ENCODE results near the gene HAP1.

HAP1 gene

DNA sequence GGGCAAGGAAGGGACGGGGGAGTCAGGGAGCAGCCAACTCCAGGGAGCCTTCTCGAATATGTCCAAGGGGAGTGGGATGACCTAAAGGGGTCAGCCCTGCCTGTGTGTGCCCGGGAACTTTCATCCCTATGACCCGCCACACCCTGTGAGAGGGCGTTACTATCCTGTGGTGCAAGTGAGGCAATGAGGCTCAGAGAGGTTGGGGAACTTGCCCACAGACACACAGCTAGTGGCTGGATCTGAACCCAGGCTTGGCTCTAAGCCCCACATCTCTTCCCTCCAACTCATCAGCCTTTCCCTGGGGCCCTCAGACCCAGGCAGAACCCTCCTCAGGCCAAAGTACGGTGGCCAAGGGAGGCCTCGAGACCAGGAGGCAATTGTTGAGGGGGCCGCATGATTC lies 28.9 kb upstream of the HAP1 start:
- no peak for DNase-seq (ENCODE audit: low spot score)

DNA sequence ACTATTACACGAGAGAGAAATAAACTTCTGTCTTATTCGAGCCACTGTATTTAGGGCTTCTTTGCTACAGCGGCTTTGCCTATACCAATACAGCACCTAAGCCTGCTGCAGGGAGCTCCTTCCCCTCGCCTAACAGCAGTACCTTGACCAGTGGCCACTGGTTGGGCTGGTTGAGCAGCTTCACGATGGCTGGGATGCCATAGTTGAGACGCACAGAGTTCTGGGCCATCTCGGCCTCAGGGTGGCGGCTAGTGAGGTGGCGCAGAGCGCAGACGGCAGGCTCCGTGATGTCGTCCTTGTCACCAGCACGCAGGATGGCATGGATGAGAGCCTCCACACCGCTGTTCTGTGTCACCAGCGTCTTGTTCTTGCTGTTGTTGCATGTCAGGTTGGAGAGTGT lies 28.4 kb upstream of the HAP1 start:
- DNase-seq (ENCODE audit: low spot score) = no peak

DNA sequence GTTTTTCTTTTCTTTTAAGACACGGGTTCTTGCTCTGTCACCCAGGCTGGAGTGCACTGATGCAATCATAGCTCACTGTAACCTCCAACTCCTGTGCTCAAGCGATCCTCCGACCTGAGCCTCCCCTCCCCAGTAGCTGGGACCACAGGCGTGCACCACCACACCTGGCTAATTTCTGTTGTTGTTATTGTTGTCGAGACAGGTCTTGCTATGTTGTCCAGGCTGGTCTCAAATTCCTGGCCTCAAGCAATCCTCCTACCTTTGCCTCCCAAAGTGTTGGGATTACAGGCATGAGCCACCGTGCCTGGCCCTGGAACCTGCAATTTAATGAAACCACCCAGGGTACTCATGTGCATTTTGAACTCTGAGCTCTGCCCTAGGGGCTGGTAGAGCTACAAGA lies 27.9 kb upstream of the HAP1 start:
- no peak for DNase-seq (ENCODE audit: low spot score)

- no peak for DNase-seq (ENCODE audit: low spot score)
These were observed 26.4 kb upstream of the HAP1 start for GRCh38 chr17:41760878-41761277.

- DNase-seq (ENCODE audit: low spot score) = no peak
These were observed 24.2 kb upstream of the HAP1 start for GRCh38 chr17:41758601-41759000.

DNA sequence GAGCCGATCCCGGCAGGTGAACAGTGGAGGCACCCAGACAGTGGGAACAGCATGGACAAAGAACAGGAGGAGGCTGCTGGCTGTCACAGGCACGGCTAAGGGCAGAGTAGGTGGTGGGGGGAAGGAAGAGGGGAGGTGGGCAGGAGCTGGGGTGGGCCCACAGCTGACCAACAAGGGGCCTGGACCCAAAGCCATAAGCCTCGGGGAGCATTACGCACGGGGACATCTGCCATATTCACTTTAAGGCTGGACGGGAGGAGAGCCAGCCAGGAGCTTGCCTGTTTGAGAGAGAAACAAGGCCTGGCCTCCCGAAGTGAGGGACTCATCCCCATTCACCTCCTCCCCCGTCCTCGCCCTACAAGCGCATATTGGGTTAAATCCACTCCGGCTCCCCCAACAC lies 19.6 kb upstream of the HAP1 start:
- no peak for DNase-seq (ENCODE audit: low spot score)

GRCh38 chr17:41751288-41751687 lies 16.8 kb upstream of the HAP1 start:
- no peak for DNase-seq (ENCODE audit: low spot score)

- no peak for DNase-seq (ENCODE audit: low spot score)
These were observed 16.4 kb upstream of the HAP1 start for GRCh38 chr17:41750862-41751261.

DNA sequence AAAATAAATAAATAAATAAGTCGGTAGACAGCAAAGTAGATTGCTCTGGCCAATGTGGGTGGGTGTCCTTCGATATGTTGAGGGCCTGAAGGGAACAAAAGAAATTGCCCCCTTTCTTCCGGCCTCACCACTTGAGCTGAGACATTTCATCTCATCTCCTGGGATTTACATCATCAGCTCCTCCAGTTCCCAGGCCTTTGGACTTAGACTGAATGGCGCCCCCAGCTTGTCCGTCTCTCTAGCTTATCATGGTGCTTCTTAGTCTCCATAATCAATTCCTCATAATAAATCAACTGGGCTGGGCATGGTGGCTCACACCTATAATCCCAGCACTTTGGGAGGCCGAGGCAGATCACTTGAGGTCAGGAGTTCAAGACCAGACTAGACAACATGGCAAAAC lies 13.8 kb upstream of the HAP1 start:
- DNase-seq (ENCODE audit: low spot score) = no peak

DNA sequence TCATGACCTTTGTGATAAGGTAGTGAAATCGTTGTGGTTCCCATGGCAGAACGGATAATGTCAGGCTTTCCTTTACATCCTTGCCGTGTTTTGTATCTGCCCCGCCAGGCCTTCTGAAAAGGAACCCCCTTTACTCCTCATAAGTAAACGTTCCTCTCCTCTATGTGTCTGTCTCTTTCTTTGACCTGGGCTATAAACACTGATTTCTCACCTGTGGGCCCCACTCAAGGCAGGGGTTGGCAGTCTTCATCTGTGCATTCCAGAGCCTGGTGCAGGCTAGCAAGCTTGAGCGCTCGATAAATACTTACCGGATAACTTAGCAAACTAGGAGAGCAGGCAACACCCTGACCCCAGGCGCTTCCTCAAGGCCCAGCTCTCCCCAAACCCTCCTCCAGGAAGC lies 7.3 kb upstream of the HAP1 start:
- DNase-seq (ENCODE audit: low spot score) = no peak

DNA sequence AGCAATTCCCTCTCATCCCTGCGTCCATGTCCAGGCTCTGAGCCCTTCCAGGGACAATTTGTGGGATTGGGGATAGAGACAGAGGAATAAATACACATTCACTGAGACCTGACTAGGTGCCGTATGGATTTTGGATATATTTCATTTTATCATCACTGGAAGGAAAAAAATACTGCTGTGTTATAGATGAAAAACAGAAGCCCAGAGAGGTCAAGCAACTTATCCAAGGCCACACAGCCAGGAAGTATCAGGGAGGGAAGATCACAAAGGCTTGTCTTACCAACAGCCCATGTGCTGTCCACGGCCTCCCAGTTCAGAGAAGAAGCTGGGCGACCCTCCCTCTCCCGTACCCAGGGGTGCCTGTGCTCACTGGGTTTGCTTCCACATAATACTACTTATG lies 6.1 kb upstream of the HAP1 start:
- DNase-seq (ENCODE audit: low spot score) = no peak

DNA sequence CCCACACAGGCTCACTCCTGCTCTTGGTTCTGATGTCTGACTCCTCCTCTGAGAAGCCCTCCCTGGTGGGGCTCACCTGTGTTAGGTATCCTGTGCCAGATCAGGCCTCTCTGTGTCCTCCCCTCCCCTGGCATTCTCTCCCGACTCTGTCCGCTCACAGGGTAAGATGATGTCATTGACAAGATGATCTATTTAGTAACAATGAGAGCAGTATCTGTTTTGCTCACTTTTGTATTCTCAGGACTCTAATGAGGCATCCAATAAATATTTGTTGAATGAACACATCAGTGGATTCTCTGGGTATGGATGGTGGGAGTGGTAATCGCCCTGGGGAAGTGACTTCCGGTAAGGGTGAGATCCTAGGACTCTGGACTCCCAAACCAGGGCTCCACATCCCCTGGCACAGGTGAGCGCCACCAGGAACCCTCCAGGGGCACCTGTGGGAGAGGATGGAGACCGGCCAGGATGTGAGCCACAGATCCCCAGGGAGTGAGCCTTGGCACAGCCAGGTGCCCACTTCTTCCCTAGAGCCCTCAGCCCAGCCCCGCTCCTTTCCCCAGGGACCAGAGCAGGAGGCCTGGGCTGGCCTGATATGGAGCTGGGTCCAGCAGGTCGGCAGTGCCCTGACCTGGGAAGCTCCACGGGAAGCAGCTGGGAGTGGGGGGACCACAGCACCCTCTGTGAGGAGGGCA lies 5.4 kb upstream of the HAP1 start:
- DNase-seq (ENCODE audit: low spot score) = no peak

DNA sequence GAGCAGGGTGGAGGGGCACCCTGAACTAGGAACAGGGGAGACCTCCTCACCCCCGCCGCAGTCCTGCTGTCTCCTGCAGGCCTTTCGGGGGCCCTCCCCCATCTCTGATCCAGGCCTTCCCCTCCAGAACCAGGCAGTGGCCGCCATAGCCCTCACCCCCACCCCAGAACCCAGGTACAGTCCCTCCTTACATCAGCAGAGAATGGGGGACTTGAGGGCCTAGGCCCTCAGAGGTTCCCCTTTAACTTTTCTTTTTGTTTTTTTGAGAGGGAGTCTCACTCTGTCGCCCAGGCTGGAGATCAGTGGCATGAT lies 4.3 kb upstream of the HAP1 start:
- DNase-seq (ENCODE audit: low spot score) = no peak

DNA sequence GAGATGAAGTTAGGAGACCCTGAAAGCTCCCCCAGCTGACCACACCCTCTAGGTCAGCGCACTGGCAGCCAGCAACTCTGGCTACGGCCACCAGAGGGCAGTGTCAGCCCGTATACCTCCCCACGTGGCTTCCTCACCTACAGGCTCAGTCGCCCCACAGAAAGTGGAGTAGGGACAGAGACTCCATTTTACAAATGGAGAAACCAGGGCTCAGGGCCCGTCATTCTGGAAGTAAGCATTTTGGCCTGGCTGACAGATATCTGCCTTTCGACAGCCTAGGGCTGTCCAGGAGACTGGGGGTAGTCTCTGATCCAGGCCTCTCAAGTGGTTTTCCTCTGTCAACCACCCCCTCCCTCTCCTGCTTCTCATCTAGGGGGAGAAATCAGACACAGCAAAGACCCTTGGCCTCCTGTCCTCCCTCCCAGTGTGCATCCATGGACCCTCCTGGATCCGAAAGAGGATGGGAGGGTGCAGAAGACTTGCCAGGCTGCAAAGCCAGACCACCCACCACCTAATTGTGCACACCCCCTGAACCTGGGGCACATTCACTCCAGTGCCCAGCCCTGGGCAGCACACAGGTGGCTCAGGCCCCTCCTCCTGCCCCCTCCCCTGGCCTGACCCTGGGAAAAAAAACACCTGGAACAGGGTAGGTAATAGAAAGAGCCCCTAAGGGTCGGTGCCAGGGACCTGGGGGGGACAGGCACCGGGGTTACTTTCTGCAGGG lies 3.8 kb upstream of the HAP1 start:
- DNase-seq (ENCODE audit: low spot score) = peak; percentile 45

- no peak for DNase-seq (ENCODE audit: low spot score)
These were observed 3.2 kb upstream of the HAP1 start for GRCh38 chr17:41737680-41738023.

GRCh38 chr17:41736983-41737679 lies 2.7 kb upstream of the HAP1 start:
- no peak for DNase-seq (ENCODE audit: low spot score)

DNA sequence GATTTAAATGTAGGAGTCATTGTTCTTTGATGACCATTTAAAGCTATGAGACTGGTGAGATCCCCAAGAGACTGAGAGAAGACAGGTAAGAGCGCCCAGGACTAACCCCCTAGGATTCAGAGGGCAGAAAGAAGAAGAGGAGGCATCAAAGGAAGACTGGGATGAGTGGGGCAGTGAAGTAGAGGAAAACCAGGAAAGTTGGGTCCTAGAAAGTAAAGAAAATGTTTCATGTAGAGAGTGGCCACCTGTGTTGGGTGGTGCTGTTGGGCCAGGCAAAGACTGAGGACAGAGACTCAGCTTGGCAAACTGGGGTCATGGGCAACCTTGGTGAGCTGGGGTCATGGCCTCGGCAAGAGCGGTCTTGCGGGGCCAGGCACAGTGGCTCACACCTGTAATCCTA lies 1.3 kb upstream of the HAP1 start:
- DNase-seq (ENCODE audit: low spot score) = no peak

DNA sequence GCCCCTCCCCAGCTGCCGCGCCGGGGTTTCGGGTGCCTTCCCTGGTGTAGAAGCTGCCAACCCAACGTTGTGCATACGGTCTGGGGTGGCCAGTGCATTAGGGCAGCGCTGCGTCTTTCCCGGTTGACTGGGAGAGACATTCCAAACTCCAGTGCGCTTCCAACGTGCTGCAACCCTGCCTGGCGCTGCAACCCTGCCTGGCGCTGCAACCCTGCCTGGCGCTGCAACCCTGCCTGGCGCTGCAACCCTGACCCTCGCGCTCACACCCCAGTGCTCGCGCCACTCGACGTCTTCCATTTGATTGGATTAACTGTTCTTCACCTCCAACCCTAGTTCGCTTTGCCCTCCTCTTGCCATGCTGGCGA lies 488 bp upstream of the HAP1 start:
- DNase-seq (ENCODE audit: low spot score) = no peak

DNA sequence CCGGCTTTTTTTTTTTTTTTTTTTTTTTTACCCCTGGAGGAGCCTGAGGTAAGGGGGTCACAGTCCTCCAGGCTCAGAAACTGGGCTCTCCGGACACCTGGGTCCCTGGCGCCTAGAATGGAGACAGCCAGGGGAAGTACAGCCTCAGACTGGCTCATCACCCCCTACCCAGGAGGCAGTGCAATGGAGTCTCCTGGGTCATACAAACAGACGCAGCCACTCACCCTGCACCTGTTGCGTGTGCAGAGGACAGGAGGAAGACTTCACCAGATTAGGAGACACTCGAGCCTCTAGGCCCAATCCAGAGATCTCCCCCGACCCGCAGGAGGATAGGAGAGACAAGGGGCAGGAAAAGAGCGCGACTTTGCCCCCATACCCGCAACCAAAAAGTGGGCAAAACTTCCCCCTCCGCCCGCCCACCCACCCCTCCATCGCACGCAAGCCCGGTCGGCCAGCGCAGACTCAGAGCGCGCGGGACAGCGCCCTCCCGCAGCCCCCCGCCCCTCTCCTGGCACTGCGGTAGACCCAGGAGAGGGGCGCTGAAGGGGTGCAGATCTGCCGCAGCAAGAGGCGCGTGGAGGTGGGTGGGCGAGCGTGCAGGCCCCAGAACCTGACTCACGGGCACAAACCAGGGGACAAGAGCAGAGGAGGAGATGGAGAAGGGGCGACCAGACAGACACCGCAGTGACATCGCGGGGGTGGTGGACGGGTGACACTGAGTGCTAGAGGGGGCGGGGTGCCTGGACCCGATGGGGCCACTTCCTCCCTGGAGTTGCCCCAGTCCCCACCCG lies 900 bp downstream of the HAP1 start:
- no peak for DNase-seq (ENCODE audit: low spot score)

DNA sequence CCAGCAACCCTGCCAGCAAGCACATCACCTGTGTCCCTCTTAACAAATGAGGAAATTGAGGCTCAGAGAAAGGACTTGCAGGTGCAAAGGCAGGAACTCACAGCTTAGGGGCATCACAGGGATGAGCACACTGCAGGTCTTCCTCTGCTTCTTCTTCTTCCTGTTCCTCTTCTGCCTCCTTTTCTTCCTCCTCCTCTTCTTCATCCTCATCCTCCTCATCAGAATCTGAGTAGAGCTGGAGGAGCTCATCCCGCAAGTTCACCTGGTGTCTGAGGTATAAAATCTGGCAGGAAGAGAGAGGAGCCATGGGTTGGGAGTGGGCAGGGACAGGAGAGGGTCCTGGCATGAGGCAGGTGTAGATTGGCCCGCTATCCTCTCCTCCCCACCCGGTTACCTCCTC lies 2.6 kb downstream of the HAP1 start:
- no peak for DNase-seq (ENCODE audit: low spot score)

- DNase-seq (ENCODE audit: low spot score) = no peak
These were observed 4.0 kb downstream of the HAP1 start for GRCh38 chr17:41730479-41730878.

DNA sequence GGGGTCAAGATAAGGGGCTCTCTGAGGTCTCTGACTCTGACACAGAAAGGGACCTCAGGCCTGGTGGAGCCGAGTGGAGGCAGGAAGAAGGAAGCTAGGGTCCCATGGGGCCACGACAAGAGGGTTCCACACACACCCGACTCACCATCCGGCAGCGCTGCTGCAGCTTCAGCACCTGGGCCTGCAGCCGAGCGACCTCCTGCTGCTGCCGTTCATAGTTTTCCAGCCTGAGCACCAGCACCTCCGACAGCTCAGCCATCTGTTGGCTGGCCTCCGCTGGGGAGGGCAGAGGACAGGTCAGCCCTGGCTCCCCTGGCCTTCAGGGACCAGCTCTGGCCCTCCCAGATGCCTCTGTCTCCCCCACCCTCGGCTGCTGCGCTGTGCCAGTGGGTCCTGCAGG lies 6.4 kb downstream of the HAP1 start:
- no peak for DNase-seq (ENCODE audit: low spot score)

GRCh38 chr17:41725134-41725533 lies 9.3 kb downstream of the HAP1 start:
- no peak for DNase-seq (ENCODE audit: low spot score)
